ENCODE results near the gene TM2D1. TPM values are rescaled to one million over a fixed set of nuclear protein-coding genes. Genes with fewer than 3 reads are reported as not detected.

TM2D1 gene
- total RNA-seq, 1 experiment from 2014 or later = 27.2 TPM

DNA sequence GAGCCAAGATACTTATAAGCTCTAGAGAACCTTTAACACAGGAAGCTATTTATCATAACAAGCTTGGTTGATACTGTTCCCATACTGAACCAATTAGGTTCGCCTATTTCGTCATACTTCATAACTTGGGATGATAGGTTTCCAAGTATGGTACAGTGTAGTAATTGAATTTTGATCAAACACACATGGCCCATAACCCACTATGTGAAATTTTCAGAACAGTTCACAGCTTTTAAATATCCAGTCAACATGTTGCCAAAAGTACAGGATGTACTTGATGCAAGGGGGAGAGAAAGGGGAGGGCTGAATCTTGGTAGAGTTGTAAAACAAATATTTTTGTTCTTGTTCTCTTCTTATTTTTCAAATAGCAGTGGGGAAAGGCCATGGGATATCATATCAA is 86.6 kb downstream of the TM2D1 start:
- ChIA-PET POLR2A (ENCODE audit: low non-redundant PET) (no interaction called here), CTCF (no interaction called here)
- Histone ChIP-seq H3K4me1 (ENCODE audit: insufficient read depth, low read length, poor library complexity, severe bottlenecking) (peaks cover 36% of the 10 kb centered on the region), H3K27ac (ENCODE audit: low read depth, low read length, poor library complexity, severe bottlenecking) (no peak overlapping the region), H3K27me3 (replicated peaks; ENCODE audit: insufficient read depth, low read depth, low read length, poor library complexity) (no peaks in the 10 kb centered on the region), H3K36me3 (ENCODE audit: insufficient read depth, low read length, poor library complexity, severe bottlenecking) (no peaks in the 10 kb centered on the region), H3K4me3 (ENCODE audit: low read depth, low read length, poor library complexity, severe bottlenecking) (no peak overlapping the region), H3K9me3 (ENCODE audit: low read depth, low read length, poor library complexity, severe bottlenecking) (no peaks in the 10 kb centered on the region)
- BruUV-seq (replicated peaks) = no TSS peak
- TF ChIP-seq EZH2 (IDR thresholded peaks at IDR 0.05; ENCODE audit: borderline replicate concordance, low read depth, low read length, poor library complexity, severe bottlenecking) (no peak), CTCF (conservative IDR thresholded peaks at IDR 0.05; ENCODE audit: low read depth, low read length) (no peak)
- peak; percentile 55 for DNase-seq (ENCODE audit: low spot score)
- intact Hi-C loops (cut with micrococcal nuclease; ENCODE audit: unreplicated experiment) = no loop called here

DNA sequence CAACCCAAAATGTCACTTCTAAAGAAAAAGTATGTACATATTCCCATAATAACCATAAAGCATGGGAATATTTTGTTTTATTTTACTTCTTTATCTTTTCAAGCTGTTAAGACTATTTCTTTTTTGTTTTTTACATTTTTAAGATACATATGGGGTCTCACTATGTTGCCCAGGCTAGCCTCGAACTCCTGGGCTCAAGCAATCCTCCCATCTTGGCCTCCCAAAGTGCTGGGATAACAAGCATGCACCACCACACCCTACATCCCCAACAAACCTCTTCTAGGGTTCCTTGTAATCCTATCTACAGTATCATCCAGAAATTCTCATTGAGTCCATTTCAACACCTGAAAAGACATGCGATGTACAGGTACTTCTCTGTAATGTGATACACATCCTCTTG is 87.5 kb downstream of the TM2D1 start:
- no peak for DNase-seq (ENCODE audit: low spot score)
- no peaks in the 10 kb centered on the region for H3K9me3 ChIP-seq (ENCODE audit: low read depth, low read length, poor library complexity, severe bottlenecking)
- ChIA-PET POLR2A (ENCODE audit: low non-redundant PET) (no interaction called here), CTCF (no interaction called here)
- no peaks in the 10 kb centered on the region for H3K36me3 ChIP-seq (ENCODE audit: insufficient read depth, low read length, poor library complexity, severe bottlenecking)
- intact Hi-C loops (cut with micrococcal nuclease; ENCODE audit: unreplicated experiment) = no loop called here
- peaks cover 36% of the 10 kb centered on the region for H3K4me1 ChIP-seq (ENCODE audit: insufficient read depth, low read length, poor library complexity, severe bottlenecking)
- no peak overlapping the region for H3K4me3 ChIP-seq (ENCODE audit: low read depth, low read length, poor library complexity, severe bottlenecking)
- no peak overlapping the region for H3K27ac ChIP-seq (ENCODE audit: low read depth, low read length, poor library complexity, severe bottlenecking)
- TF ChIP-seq EZH2 (IDR thresholded peaks at IDR 0.05; ENCODE audit: borderline replicate concordance, low read depth, low read length, poor library complexity, severe bottlenecking) (no peak), CTCF (conservative IDR thresholded peaks at IDR 0.05; ENCODE audit: low read depth, low read length) (no peak)
- no TSS peak for BruUV-seq (replicated peaks)
- no peaks in the 10 kb centered on the region for H3K27me3 ChIP-seq (replicated peaks; ENCODE audit: insufficient read depth, low read depth, low read length, poor library complexity)

DNA sequence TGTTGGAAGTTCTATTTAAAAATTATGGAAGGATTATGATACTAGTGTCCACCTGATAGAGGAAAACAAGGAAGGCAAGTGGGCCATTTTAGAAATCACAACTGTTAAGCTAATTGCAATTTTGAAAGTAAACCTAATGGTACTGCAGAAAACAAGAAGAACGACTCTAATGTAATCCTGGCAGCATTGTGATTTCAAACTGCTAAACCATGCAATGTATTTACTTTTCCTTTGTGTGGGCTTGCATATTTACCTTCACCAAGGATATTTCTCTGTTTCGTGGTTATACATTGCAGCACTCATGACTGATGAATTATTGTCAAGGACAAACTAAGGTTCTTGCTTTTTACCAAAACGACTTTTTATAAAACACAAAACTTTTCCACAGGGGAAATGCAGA is 88.1 kb downstream of the TM2D1 start:
- no peaks in the 10 kb centered on the region for H3K9me3 ChIP-seq (ENCODE audit: low read depth, low read length, poor library complexity, severe bottlenecking)
- TF ChIP-seq EZH2 (IDR thresholded peaks at IDR 0.05; ENCODE audit: borderline replicate concordance, low read depth, low read length, poor library complexity, severe bottlenecking) (no peak), CTCF (conservative IDR thresholded peaks at IDR 0.05; ENCODE audit: low read depth, low read length) (no peak)
- H3K36me3 ChIP-seq (ENCODE audit: insufficient read depth, low read length, poor library complexity, severe bottlenecking) = no peaks in the 10 kb centered on the region
- BruUV-seq (replicated peaks) = no TSS peak
- intact Hi-C loops (cut with micrococcal nuclease; ENCODE audit: unreplicated experiment) = no loop called here
- peaks cover 36% of the 10 kb centered on the region for H3K4me1 ChIP-seq (ENCODE audit: insufficient read depth, low read length, poor library complexity, severe bottlenecking)
- H3K27ac ChIP-seq (ENCODE audit: low read depth, low read length, poor library complexity, severe bottlenecking) = peak overlapping the region; percentile 45
- no peak for DNase-seq (ENCODE audit: low spot score)
- H3K4me3 ChIP-seq (ENCODE audit: low read depth, low read length, poor library complexity, severe bottlenecking) = no peak overlapping the region
- no peaks in the 10 kb centered on the region for H3K27me3 ChIP-seq (replicated peaks; ENCODE audit: insufficient read depth, low read depth, low read length, poor library complexity)
- POLR2A ChIA-PET (ENCODE audit: low non-redundant PET) = no interaction called here
- CTCF ChIA-PET = interaction anchor here (0.6 kb wide), 1 partner anchor 39 kb away, joined by 6 read pairs; no protein-coding TSS in a partner anchor

Measured in A673 (cell line).